Inflammatory macrophage treated with lipopolysaccharide for 1 hour (primary cell): ENCODE results near the gene ADGRG2.

Experiments
- DNase-seq, 2 donors: peaks; one replicate each; pipeline ENCODE4 v3.0.0-alpha.2; 2020 to 2022

The ADGRG2 gene

DNA sequence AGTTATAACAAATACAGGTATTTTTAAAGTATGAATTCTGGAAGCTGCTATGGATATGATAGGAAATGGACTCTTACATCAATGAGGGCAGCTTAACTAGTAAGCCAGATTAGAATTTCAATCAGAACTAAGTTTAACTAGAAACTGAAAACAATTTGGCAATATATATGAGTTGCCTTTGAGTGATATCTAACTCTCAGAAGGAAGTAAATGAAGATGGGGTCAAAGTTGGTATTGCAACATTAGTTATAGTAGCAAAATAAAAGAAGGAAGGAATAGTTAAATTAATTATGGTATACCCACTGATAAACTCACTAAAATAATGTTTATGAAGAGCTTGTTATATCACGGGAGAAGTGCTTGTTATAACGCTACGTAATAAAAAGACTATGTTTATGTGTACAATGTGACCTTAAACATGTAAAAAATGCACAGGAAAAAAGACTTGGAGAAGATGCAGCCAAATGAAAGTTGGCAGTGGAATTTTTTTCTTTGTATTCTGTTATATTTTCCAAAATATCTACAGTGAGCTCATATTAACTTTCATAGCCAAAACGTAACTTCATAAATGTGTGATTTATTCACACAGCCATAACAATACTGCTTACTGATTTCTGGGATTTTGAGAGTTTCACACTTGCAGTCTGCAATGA is 172.9 kb downstream of the ADGRG2 start:
- no peak for DNase-seq

DNA sequence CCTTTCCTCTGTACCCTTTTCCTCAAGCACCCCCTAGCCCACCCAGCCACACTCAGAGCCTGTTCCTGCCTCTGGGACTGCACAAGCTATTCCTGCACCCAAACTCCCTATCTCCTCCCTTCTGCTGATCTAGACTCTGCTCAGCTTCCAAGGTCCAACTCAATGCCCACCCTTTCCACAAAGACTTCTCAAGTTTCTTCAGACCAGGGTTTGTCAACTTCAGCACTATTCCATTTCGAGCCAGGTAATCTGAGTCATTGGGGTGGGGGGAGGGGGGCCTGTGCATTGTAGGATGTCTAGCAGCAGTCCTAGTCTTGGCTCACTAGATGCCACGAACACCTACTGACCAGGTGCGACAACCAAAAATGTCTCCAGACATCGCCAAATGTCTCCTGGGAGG is 175.7 kb downstream of the ADGRG2 start:
- no peak for DNase-seq

DNA sequence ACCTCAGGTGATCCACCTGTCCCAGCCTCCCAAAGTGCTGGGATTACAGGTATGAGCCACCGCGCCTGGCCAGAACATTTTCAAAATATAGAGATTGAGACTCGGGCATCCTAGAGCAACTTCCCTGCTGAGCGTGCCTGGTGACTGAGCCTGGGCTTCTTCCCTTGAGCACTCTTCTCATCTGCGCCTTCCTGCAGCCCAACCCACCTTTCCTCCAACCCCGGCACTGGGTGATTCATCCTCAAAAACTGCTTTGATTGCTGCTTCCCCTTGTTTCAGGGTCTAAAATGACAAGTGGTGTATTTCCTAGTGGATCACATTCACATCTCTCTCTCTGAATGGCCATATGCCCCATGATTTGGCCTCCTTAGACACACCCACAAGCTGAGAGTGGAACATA is 176.1 kb downstream of the ADGRG2 start:
- DNase-seq = no peak

DNA sequence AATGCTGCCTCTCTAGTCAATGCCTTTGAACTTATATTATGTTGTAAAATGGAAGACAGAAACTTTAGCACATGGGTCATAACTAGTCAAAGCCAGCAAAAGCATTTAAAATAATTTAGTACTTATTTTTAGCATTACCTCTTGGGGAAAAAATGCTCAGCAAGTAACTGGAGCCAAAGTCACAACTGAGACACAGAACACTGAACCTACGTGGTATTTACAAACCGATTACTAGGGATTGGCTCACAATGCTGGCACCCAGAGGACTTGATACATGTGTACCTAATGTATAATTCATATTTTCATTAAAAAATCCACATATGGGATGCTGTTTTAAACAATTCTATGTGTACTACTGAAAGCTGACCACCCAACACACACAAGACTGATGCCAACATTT is 176.8 kb downstream of the ADGRG2 start:
- no peak for DNase-seq

DNA sequence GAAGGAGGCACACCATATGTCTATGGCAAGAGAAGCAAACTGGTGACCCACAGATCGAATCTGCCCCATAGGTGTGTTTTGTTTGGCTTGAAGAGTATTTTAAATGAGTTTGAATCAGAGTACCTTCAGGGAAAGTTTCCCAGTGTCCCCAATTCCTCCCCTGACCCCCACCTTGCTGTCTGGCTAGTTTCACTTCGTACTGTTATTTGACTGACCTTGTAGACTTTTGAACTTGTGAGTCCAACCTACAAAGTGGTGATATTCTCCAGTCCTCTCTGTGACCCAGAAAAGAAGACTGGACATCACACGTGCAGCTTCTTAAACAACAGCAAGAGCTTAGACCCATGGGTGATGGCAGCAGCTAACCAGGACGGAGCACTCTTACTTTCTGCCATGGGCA is 177.8 kb downstream of the ADGRG2 start:
- DNase-seq = no peak

DNA sequence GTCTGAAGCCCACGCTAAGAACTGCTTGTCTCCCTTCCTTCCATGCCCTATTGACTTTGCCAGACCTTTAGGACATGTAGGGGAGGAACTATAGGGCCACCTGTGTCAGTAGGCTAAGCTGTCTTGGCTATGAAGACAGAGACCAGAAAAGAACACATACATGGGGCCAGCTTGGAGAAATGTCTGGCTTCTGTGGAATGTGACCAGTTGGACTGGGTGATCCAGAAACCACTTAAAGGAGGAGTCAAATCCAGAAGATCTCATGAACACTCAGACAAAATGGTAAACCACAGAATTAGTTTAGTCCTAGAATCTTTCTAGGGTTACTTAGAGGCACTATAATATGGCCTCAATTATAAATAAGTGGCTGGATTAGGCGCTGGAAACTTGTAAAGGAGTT is 180.4 kb downstream of the ADGRG2 start:
- no peak for DNase-seq
